ENCODE results near the gene SHROOM3.

GRCh38 chr4:76716020-76716419 is 281.0 kb downstream of the SHROOM3 start:
- TF ChIP-seq CTCF (IDR thresholded peaks at IDR 0.05), result no peak
- TF ChIP-seq EP300 (IDR thresholded peaks at IDR 0.05), result no peak
- no peak for TF ChIP-seq POLR2AphosphoS5 (IDR thresholded peaks at IDR 0.05)
